ENCODE measurements around the gene HPCAL1.

The HPCAL1 gene

DNA sequence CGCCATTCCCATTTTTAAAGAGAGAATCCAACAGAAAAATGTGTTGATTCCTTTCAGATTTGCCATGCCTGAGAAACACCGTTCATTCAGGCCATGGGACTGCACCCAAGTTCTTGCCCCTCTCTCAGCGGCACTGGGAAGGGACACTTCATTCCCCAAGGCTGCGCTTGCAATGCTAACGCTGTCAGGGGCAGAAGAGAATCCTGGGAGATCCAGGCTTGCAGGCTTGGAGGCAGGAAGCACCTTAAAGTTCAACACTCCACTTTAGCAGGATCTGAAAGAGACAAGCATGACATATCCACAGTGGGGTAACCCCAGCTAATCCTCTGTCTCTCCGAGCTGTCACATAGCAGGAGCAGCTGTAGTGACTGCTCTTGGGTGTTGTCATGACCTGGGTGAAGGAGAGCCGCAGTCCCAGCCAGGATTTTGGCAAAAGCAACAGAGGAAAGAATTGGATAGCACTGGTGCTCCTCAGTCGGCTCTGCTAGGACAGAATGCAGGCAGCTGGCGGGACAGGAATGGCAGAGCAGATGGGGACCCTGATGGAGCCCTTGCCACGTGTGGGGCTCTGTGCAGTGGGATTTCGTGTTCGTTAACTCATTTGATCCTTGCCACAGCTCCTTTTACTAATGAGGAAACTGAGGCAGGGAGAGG is 167.4 kb downstream of the HPCAL1 start:
- no peak for TF ChIP-seq ZNF274 (IDR thresholded peaks at IDR 0.05; ENCODE audit: low read depth, low read length)
- no peak overlapping the region for H3K4me3 ChIP-seq (ENCODE audit: low read length)

GRCh38 chr2:10471046-10471571 is 168.4 kb downstream of the HPCAL1 start:
- no peak overlapping the region for H3K4me3 ChIP-seq (ENCODE audit: low read length)
- TF ChIP-seq ZNF274 (IDR thresholded peaks at IDR 0.05; ENCODE audit: low read depth, low read length): no peak

- H3K4me3 ChIP-seq (ENCODE audit: low read length): no peak overlapping the region
- no peak for TF ChIP-seq ZNF274 (IDR thresholded peaks at IDR 0.05; ENCODE audit: low read depth, low read length)
Observed at GRCh38 chr2:10471955-10472354, 169.3 kb downstream of the HPCAL1 start.

GRCh38 chr2:10473121-10473756 is 170.5 kb downstream of the HPCAL1 start:
- H3K4me3 ChIP-seq (ENCODE audit: low read length): no peak overlapping the region
- no peak for TF ChIP-seq ZNF274 (IDR thresholded peaks at IDR 0.05; ENCODE audit: low read depth, low read length)

GRCh38 chr2:10475221-10475722 is 172.6 kb downstream of the HPCAL1 start:
- no peak overlapping the region for H3K4me3 ChIP-seq (ENCODE audit: low read length)
- TF ChIP-seq ZNF274 (IDR thresholded peaks at IDR 0.05; ENCODE audit: low read depth, low read length): no peak

- H3K4me3 ChIP-seq (ENCODE audit: low read length): no peak overlapping the region
- no peak for TF ChIP-seq ZNF274 (IDR thresholded peaks at IDR 0.05; ENCODE audit: low read depth, low read length)
Observed at GRCh38 chr2:10475811-10476660, 173.3 kb downstream of the HPCAL1 start.

GRCh38 chr2:10476723-10477442 is 174.2 kb downstream of the HPCAL1 start:
- no peak overlapping the region for H3K4me3 ChIP-seq (ENCODE audit: low read length)
- TF ChIP-seq ZNF274 (IDR thresholded peaks at IDR 0.05; ENCODE audit: low read depth, low read length): no peak

Data from GM08714 (cell line).